Activated T-helper 1 cell treated with Interleukin-2 at 50 U/mL for 16 hours (primary cell): ENCODE results near the gene SLC38A1.
"Not testable (repeated sequence)": the region's sequence is repeated elsewhere in the genome, so short reads cannot be mapped to it uniquely, and the experiment has no call there.

ENCODE experiments used
- DNase-seq: peaks from one replicate; pipeline ENCODE4 v3.0.0-alpha.2; 2020; ENCODE audit warnings: low read depth

SLC38A1 gene

GRCh38 chr12:46268583-46269428, at the start of gene SLC38A1:
Gene SLC38A1 (minus strand): TSS chr12:46269043. CDS start chr12:46239800, 29,243 bp downstream.
- DNase-seq: peak; percentile 83

DNA sequence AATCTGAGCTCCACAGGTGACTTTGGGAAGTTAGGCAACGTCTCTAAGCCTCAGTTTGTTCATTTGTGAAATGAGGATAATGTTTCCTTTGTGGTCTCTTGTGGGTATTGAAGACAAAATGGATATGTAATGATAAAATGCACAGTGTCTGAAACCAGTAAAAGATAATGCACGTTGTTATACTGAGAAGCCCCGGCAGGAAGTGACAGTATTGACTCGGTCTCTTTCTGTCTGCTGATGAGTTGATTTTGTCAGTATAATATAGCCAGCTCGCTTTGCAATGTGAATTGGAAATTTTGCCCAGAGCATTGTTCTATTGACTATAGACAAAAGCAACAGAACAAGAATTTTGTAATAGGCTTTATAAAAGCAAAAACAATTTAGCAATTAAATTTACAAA, 49.2 kb upstream of the SLC38A1 start:
- DNase-seq: no peak

DNA sequence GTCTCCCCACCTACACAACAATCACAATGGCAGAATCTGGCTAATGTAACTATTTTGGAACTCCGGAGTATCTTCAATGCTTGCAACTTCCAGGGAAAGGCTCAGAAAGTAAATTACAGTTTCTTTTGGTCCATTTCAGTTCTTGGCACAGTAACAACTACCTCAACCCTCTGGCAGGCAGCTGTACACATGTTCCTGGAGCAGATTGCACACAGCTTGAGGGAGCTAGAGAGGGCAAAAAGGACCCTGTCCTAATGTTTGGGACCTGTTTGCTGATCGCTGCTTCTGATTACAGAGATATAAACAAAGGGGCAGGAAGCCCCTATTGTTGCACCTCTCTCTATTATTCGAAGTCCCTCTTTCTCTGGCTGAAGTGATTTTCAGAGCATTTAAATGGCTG, 35.2 kb upstream of the SLC38A1 start:
- DNase-seq: no peak

GRCh38 chr12:46303039-46303666, 34.3 kb upstream of the SLC38A1 start:
- peak; percentile 22 for DNase-seq

- DNase-seq: no peak
These were observed 32.1 kb upstream of the SLC38A1 start for GRCh38 chr12:46300910-46301309.

GRCh38 chr12:46299851-46300250, 31.0 kb upstream of the SLC38A1 start:
- no peak for DNase-seq

DNA sequence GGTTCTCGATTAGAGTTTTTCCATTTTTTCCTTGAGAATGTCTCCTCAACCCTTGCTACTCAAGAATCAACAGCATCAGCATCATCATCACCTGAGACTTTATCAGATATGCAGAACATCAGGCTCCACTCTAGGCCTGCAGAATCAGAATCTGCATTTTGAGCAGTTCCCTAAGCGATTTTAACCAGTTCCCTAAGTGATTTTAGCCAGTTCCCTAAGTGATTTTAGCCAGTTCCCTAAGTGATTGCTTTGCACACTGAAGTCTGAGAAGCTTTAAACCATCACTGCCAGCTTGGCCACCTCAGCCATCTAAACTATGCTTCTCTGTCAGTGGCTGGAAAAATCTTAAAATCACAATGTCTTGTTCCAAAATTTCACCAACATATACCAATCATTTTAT, 29.4 kb upstream of the SLC38A1 start:
- no peak for DNase-seq

DNA sequence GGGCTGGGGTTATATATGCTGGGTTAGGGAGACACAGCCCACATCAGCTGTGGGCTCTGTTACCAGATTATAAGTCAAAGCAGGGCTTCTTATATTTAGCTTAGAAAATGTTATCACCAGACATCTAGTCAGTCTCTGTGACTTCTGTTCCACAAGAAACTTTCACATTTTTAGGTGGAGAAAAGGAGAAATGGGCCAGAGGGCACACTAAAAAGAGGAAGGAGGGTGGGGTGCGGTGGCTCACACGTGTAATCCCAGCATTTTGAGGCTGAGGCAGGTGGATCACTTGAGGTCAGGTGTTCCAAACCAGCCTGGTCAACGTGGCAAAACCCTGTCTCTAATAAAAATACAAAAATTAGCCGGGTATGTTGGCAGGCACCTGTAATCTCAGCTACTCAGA, 28.0 kb upstream of the SLC38A1 start:
- DNase-seq: no peak

GRCh38 chr12:46292754-46293402, 24.0 kb upstream of the SLC38A1 start:
- no peak for DNase-seq

GRCh38 chr12:46291953-46292352, 23.1 kb upstream of the SLC38A1 start:
- not testable (repeated sequence) for DNase-seq

GRCh38 chr12:46285177-46285576, 16.3 kb upstream of the SLC38A1 start:
- DNase-seq: not testable (repeated sequence)

DNA sequence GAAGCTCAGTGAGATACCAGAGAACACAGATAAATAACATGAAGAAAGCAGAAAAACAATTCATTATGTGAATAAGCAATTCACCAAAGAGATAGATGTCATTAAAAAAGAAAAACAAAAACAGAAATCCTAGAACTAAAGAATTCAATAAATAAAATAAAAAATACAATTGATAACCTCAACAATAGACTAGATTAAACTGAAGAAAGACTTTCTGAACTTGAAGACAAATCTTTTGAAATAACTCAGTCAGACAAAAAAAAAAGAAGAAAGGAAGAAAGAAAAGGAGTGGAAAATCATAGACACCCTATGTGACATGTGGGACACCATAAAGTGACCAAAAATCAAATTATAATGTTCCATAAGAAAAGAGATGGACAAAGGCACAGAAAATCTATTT, 14.0 kb upstream of the SLC38A1 start:
- DNase-seq: no peak

DNA sequence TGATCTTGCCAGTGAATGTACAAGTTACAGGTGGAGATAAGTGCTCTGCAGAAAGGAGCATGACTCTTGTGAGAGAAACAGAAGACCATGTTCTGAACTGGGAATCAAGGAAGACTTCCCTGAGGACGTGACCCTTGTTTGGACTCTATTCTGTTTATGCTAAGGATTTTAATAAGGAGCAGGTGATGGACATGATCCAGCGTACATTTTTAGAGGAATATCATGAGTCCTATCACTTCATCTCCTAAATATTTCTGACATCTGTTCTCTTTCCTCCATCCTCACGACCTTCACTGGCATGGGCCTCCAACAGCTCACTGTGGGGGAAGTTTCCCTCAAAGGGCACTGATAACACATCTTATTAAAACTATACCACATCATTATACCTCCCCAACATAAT, 7.9 kb upstream of the SLC38A1 start:
- DNase-seq: no peak

GRCh38 chr12:46271863-46272262, 3.0 kb upstream of the SLC38A1 start:
- no peak for DNase-seq

DNA sequence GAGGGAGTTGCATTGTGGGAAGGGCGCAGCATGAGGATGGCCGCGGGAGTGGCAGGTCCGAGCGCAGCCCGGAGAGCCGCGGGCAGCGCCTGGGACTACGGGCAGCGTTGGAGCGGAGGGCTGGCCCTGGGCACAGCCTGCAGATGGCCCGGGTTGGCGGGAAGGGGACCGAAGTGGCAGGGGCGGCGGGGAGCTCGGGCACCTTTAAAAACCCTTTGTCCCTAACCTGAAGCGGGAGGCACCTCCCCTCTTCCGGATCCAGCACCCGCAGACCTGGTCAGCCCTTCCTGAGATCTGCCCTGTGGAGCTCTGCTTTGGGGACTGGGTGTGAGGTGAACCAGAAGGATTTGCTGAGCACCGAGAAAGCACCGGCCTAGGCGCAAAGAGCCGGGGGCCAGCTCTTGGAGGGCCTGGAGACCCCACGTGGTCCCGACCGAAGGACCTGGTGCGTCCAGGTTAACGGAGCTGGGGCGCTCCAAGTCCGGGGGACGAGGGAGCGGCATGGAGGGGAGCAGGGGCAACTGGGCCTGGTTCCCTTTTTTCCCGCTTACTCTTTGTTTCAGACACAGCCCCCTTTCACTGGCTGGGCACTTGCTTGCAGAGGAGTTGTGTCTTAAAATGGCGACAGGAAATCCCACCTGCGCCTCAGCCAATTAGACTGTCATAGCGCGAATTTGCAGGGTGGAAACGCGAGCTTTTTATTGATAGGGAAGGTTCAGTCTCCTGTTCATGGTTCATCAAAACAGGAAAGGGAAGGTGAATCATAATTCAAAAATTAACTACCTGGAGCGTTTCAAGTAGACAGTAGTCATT, 792 bp upstream of the SLC38A1 start:
- DNase-seq: peak; percentile 57

DNA sequence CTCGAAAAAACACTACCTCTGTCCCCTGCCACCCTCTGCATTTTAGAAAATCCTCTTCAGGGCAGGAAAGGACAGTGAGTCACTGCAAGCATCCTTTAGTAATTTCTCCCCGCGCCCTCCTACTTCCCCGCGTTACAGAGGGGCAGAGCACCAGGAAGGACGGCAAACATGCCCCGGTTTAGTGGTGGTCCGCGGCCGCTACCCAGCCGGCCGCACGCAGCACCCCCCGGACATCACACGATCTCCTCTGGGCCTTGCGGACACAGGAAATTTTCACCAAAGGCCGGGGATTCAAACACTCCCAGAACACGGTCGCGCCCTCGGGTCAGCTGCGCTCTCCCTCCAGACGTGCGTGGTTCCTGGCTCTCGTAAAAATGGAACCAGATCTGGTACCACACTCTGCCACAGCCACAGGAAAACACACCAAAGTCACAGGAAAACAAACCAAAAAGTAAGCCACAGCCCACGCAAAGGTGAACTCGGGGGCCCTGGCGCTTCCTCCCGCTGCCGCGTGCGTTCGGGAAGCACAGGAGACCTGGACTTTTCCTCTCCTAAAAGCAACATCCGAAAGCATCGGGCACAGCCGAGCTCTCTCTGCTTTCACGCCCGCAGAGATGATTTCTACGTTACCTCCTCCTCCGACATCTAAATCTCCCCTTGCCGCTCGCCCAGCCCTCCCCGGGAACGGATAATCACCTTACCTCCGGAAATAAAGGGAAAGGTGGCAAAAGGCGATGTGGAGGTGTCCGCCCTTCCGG, 839 bp downstream of the SLC38A1 start:
- DNase-seq: no peak

DNA sequence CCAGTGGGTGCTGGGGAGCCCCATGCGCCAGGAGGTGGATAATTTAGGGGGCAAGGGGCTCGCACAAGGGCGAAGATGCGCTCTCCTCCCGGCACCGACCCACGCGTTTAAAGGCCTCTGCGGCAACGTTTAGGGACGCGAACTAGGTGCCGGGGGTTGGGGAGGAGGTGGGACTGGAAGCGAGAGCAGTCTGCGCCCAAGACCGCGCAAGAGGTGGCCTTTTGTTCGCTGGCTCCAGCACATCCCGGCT, 1.3 kb downstream of the SLC38A1 start:
- no peak for DNase-seq

- DNase-seq: peak; percentile 45
These were observed 1.8 kb downstream of the SLC38A1 start for GRCh38 chr12:46266869-46267574.

DNA sequence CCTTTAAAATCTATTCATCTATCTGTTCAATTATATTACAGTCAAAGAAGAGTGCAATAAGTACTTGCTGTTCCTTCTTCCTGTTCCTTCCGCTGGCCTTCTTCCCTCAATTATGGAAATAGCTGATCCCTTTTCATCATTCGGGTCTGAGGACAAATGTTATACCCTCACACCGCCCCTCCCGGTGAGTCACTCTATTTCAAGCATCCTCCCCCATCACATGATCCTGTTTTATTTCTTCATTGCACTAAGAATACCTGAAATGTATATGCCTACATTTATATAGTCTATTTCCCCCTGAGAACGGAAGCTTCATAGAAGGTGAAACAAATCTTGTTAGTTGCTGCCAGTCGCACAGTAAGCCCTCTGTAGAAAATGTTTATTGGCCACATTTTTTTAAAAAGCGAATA, 2.5 kb downstream of the SLC38A1 start:
- DNase-seq: peak; percentile 11

GRCh38 chr12:46265734-46266133, 3.1 kb downstream of the SLC38A1 start:
- no peak for DNase-seq

DNA sequence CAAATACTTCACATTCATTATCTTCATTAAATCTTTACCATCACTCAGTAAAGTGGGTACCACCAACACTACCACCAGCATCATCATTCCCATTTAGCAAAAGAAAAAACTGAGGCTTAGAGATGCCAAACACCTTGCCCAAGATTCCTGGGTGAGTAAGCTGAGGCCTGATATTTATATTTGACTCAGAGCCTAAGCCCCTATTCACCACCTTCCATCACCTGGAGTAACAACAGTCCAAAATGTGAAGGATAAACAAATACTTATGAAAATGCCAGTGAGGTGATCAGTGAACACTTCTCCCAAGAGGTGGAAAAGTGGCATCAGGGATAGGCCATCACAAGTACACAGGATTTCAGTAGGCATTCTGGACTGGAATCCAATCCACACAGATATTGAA, 3.7 kb downstream of the SLC38A1 start:
- no peak for DNase-seq
